Left ventricle myocardium inferior (tissue), 1 donor: ENCODE data around the gene RPRML. TPM values are rescaled to one million over a fixed set of nuclear protein-coding genes. Genes with fewer than 3 reads are reported as not detected.

ENCODE experiments used
- DNase-seq: peaks from one replicate; pipeline ENCODE4 v3.0.0-alpha.2; 2020
- H3K27ac ChIP-seq: fragments of 200-600 bp; replicated peaks from 2 replicates; pipeline ENCODE4 v1.8.0; 2021
- H3K27me3 ChIP-seq: fragments of 200-600 bp; 2 replicates; pipeline ENCODE4 v1.8.0; 2021; ENCODE audit warnings: low read depth
- H3K36me3 ChIP-seq: fragments of 200-600 bp; 2 replicates; pipeline ENCODE4 v1.8.0; 2021
- H3K4me1 ChIP-seq: fragments of 200-600 bp; 2 replicates; pipeline ENCODE4 v1.8.0; 2021
- H3K4me3 ChIP-seq: fragments of 200-600 bp; 2 replicates; pipeline ENCODE4 v1.8.0; 2021; ENCODE audit warnings: mild to moderate bottlenecking, moderate library complexity
- H3K9me3 ChIP-seq: fragments of 200-600 bp; replicated peaks from 2 replicates; pipeline ENCODE4 v1.8.0; 2021
- CTCF ChIP-seq: fragments of 200-600 bp; IDR thresholded peaks from 2 replicates; pipeline ENCODE4 v1.8.0; 2021; ENCODE audit warnings: antibody characterized with exemption, mild to moderate bottlenecking, borderline replicate concordance
- intact Hi-C: fragments of 100-400 bp; cut with micrococcal nuclease; formaldehyde crosslinking; loops from one replicate; pipeline ENCODE4 v1.11.0; 2022
- total RNA-seq: library from RNA; stranded (reverse); fragmentation: NEBNext Ultra II Directional; extraction: Animal tissue kit (Norgen Biotek cat#: 25700); gene quantifications from one replicate; pipeline ENCODE4 v1.2.1, GENCODE V29; 2021
- donor health status: DM: no; HTN: yes; CAD: no; lungs with severe emphysema.

Gene RPRML
- total RNA-seq, 1 donor from 2014 or later = not detected

DNA sequence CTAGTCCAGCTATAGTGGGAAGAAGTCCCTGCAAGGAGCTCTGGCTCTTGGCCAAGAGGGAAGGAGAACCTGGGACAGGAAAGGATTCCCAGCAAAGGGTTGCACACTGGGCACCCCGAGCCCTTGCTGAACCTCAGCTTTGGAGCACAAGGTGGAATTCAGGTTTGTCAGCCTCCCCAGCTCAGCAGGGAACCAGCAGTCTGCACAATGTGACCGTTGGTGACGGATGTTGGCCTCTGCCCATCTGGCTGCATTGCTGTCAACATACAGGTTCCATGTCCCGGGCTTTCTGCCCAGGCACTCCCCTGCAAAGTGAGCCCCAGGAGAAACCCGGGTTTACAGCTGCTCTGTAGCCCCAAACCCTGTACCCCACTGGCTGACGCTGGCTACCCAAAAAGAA, 6.7 kb downstream of the RPRML start:
- intact Hi-C loops = no loop called here
- H3K4me1 ChIP-seq = peaks cover 10% of the 10 kb centered on the region
- no peak for TF ChIP-seq CTCF

GRCh38 chr17:46971647-46972300, 7.3 kb downstream of the RPRML start:
- no peak for DNase-seq
- Histone ChIP-seq H3K36me3 (peaks cover 4% of the 10 kb centered on the region), H3K4me1 (peaks cover 10% of the 10 kb centered on the region), H3K27ac (no peak overlapping the region), H3K27me3 (peaks cover 6% of the 10 kb centered on the region), H3K4me3 (no peak overlapping the region), H3K9me3 (no peaks in the 10 kb centered on the region)
- TF ChIP-seq CTCF = no peak
- intact Hi-C loops = no loop called here

More for the DNA sequence above, 6.7 kb downstream of the RPRML start:
- Histone ChIP-seq H3K4me3 (no peak overlapping the region), H3K36me3 (peaks cover 4% of the 10 kb centered on the region), H3K9me3 (no peaks in the 10 kb centered on the region), H3K27me3 (peaks cover 12% of the 10 kb centered on the region), H3K27ac (no peak overlapping the region)
- DNase-seq = peak; percentile 58

- no peak overlapping the region for H3K4me3 ChIP-seq
- H3K27me3 ChIP-seq = no peaks in the 10 kb centered on the region
- intact Hi-C loops = no loop called here
- H3K9me3 ChIP-seq = no peaks in the 10 kb centered on the region
- peaks cover 4% of the 10 kb centered on the region for H3K36me3 ChIP-seq
- DNase-seq = no peak
- peaks cover 10% of the 10 kb centered on the region for H3K4me1 ChIP-seq
- TF ChIP-seq CTCF = no peak
- H3K27ac ChIP-seq = no peak overlapping the region
Observed at GRCh38 chr17:46968896-46969295, 10.2 kb downstream of the RPRML start.

DNA sequence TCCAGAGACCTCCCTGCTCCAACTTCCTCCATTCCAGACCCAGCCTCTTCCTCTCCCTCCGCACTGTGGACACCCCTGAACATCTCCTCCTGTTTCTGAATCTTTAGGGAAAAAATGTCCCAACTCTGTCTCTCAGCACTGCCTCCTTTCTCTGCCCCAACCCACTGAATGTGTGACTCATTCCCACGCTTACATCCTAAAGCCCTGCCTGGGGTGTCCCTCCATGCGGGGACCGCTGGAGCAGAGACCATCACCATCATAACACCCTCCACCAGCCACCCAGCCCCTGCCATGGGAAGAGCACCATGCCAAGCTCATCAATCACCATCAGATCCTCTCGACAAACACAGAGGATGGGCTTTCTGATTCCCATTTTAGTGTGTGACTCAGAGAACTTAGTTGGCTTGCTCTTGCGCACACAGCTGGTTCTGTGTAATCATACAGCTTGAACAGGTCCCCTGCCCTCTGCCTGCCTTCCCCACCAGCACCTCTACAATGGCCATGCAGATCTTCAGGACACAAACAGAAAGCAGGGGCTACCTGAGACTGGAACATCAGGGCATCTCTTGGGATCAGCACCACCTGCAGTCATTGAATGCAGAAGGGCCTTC, 10.7 kb downstream of the RPRML start:
- Histone ChIP-seq H3K27ac (no peak overlapping the region), H3K4me3 (no peak overlapping the region), H3K4me1 (peaks cover 10% of the 10 kb centered on the region), H3K36me3 (peaks cover 4% of the 10 kb centered on the region), H3K9me3 (no peaks in the 10 kb centered on the region), H3K27me3 (no peaks in the 10 kb centered on the region)
- DNase-seq = no peak
- TF ChIP-seq CTCF = no peak
- intact Hi-C loops = no loop called here

DNA sequence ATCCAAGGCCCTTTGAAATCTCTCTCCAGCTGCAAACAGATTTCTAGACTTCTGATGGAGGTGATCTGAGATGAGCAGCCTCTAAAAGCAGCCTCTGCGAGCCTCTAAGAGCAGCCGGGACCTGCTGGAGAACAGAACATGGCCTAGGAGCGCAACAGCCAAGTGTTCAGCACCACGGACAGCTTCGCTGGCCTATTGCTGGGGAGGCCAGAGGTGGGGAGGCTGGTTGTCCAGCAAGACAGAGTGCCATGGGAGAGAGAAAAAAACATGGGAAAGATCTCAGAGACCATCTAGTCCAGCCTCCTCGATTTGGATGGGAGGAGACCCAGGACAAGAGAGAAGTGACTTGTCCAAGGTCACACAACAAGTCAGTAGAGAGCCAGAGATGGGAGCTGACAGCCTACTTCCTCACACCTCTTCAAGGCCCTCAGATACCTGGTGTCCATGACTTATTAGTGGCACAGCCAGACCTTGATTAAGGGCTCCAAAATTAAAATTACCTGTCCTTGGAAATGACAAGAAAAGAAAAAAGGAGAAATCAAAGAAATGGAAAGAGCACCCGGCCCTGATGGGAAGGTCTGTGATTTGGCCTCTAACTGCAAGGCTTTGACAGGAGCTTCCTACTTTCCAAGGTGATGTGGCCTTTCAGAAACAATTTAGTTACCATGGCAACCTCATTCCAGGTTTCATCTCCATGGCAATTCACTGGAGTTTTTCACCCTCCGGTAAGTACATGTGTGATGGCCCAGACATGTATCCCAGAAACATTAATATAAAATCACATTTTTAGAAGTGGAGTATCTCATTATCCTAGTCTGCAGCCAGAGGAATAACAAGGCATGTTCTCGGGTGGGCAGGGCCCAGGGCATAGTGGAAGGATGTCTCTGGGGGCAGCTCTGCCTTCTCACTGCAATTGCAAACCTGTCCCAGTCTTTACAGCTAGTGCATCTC, 14.5 kb downstream of the RPRML start:
- H3K4me3 ChIP-seq = no peak overlapping the region
- H3K27ac ChIP-seq = no peak overlapping the region
- no peak for DNase-seq
- no peaks in the 10 kb centered on the region for H3K4me1 ChIP-seq
- no peak for TF ChIP-seq CTCF
- intact Hi-C loops = no loop called here
- H3K9me3 ChIP-seq = no peaks in the 10 kb centered on the region
- H3K27me3 ChIP-seq = no peaks in the 10 kb centered on the region
- peaks cover 9% of the 10 kb centered on the region for H3K36me3 ChIP-seq
